ENCODE results near the gene CYFIP1. TPM values are rescaled to one million over a fixed set of nuclear protein-coding genes. Genes with fewer than 3 reads are reported as not detected.

CYFIP1 gene
- polyA plus RNA-seq, 3 donors: 47.1 to 85.5 (median 63.8) TPM

DNA sequence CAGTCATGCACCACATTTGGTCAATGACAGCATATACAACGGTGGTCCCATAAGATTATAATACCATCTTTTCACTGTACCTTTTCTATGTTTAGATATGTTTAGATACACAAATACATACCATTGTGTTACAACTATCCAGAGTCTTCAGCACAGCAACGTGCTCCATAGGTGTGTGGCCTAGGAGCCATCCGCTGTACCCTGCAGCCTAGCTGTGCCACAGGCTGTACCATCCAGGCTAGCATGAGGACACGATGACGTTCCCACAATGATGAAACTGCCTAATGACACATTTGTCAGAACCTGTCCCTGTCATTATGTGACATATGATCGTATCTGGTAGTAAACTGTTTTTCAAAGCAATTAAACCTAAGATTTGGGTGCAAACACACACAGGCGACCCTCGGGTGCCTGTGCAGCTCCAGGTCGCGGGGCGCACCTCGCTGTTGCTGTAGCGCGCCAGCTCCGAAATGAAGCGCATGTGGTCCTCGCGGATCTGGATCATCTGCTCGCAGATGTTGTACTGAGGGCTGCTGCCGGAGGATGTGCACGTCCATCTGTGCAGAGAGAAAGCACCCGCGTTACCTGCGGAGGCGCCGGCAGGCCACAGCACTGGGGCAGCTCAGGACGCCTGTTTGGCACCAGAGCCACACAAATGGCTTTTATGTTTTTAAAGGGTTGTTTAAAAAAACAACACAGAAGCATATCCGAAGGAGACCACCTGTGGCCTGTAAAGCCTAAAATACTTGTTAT is 48.2 kb downstream of the CYFIP1 start:
- intact Hi-C loops (cut with micrococcal nuclease): no loop called here

DNA sequence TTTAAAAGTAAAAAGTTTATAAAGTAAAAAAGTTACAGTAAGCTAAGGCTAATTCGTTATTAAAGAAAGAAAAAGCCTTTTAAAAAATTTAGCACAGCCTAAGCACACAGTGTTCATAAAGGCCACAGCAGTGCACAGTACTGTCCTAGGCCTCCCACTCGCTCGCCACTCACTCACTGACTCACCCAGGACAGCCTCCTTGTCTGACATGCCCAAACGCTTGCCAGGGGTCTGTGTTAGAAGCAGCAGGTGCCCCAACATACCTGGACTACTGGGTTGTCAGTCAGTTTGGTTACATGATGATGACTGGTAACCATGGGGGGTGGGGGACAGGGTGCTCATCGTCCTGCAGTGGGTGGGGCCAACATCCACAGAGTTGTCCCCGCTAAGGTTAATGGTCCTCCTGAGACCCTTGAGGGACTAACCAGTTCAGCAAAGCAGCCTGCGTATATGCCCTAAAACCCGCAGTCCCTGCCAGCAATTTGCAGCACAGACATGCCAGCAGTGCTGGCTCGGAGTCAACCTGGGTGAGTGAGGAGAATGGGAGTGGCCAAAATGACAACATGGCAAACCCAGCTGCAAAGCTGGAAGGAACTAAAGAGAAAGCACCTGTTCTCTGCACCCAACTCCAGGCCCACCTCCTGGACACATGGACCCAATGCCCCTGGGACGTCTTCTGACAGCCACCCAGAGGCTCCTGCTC is 49.2 kb downstream of the CYFIP1 start:
- H3K9me3 ChIP-seq (replicated peaks in 1 of 2; ENCODE audit: control insufficient read depth in 1 of 2, insufficient read depth in 1 of 2, low read length in 2 of 2): no peaks in the 10 kb centered on the region
- Mint-ChIP-seq H3K27ac (peak overlapping the region in 1 of 7 donors; percentile 46), H3K4me3 (no peak overlapping the region), H3K9me3 (peaks cover 0 to 2% (median 0%) of the 10 kb centered on the region in 7 donors), H3K4me1 (no peaks in the 10 kb centered on the region), H3K36me3 (peaks cover 49 to 92% of the 10 kb centered on the region in 2 donors), H3K27me3 (ENCODE audit: low read depth in 3 of 3) (no peaks in the 10 kb centered on the region)
- no peak overlapping the region for H3K4me3 ChIP-seq (replicated peaks in 1 of 3; ENCODE audit: low read depth in 2 of 3, low read length in 3 of 3)
- DNase-seq: no peak
- H3K4me2 ChIP-seq (replicated peaks; ENCODE audit: extremely low read depth, low read length, poor library complexity, severe bottlenecking): no peak overlapping the region
- no peaks in the 10 kb centered on the region for H3K79me2 ChIP-seq (ENCODE audit: insufficient read depth, low read length)
- no peaks in the 10 kb centered on the region for H3K4me1 ChIP-seq (ENCODE audit: control insufficient read depth in 1 of 2, insufficient read depth in 2 of 2, low read length in 2 of 2)
- H4K20me1 ChIP-seq (ENCODE audit: insufficient read depth, low read length): peaks cover 5% of the 10 kb centered on the region
- H2AFZ ChIP-seq (ENCODE audit: insufficient read depth, low read depth, low read length, poor library complexity, severe bottlenecking): no peak overlapping the region
- WGBS (ENCODE audit: insufficient coverage): 96% methylated on average over 6 of the region's 10 CpGs
- H3K36me3 ChIP-seq (replicated peaks in 1 of 2; ENCODE audit: control insufficient read depth in 1 of 2, insufficient read depth in 2 of 2, low read length in 2 of 2): peaks cover 48 to 74% of the 10 kb centered on the region in 2 donors
- TF ChIP-seq, protein P1, sequence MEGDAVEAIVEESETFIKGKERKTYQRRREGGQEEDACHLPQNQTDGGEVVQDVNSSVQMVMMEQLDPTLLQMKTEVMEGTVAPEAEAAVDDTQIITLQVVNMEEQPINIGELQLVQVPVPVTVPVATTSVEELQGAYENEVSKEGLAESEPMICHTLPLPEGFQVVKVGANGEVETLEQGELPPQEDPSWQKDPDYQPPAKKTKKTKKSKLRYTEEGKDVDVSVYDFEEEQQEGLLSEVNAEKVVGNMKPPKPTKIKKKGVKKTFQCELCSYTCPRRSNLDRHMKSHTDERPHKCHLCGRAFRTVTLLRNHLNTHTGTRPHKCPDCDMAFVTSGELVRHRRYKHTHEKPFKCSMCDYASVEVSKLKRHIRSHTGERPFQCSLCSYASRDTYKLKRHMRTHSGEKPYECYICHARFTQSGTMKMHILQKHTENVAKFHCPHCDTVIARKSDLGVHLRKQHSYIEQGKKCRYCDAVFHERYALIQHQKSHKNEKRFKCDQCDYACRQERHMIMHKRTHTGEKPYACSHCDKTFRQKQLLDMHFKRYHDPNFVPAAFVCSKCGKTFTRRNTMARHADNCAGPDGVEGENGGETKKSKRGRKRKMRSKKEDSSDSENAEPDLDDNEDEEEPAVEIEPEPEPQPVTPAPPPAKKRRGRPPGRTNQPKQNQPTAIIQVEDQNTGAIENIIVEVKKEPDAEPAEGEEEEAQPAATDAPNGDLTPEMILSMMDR (IDR thresholded peaks at IDR 0.05): no peak
- intact Hi-C loops (cut with micrococcal nuclease): no loop called here
- no peaks in the 10 kb centered on the region for H3K27me3 ChIP-seq (ENCODE audit: control insufficient read depth in 2 of 2, insufficient read depth in 2 of 2, low read length in 2 of 2)
- no peak overlapping the region for H3K27ac ChIP-seq (ENCODE audit: low read depth in 1 of 2, low read length in 2 of 2)
- no peak overlapping the region for H3K9ac ChIP-seq (ENCODE audit: insufficient read depth, low read length, poor library complexity, severe bottlenecking)

More for the DNA sequence above, 48.2 kb downstream of the CYFIP1 start:
- 94% methylated on average over 27 of the region's 28 CpGs for WGBS (ENCODE audit: insufficient coverage)
- no peak overlapping the region for H2AFZ ChIP-seq (ENCODE audit: insufficient read depth, low read depth, low read length, poor library complexity, severe bottlenecking)
- no peaks in the 10 kb centered on the region for H3K27me3 Mint-ChIP-seq (ENCODE audit: low read depth in 3 of 3)
- no peaks in the 10 kb centered on the region for H3K4me1 ChIP-seq (ENCODE audit: control insufficient read depth in 1 of 2, insufficient read depth in 2 of 2, low read length in 2 of 2)
- H3K27me3 ChIP-seq (ENCODE audit: control insufficient read depth in 2 of 2, insufficient read depth in 2 of 2, low read length in 2 of 2): no peaks in the 10 kb centered on the region
- H3K27ac Mint-ChIP-seq: peak overlapping the region in 1 of 7 donors; percentile 0
- no peaks in the 10 kb centered on the region for H3K79me2 ChIP-seq (ENCODE audit: insufficient read depth, low read length)
- TF ChIP-seq, protein P1 (IDR thresholded peaks at IDR 0.05): no peak
- no peak overlapping the region for H3K4me3 Mint-ChIP-seq
- H3K4me3 ChIP-seq (replicated peaks in 1 of 3; ENCODE audit: low read depth in 2 of 3, low read length in 3 of 3): no peak overlapping the region
- peaks cover 4% of the 10 kb centered on the region for H3K4me1 Mint-ChIP-seq
- peaks cover 56 to 94% of the 10 kb centered on the region in 2 donors for H3K36me3 Mint-ChIP-seq
- H3K9me3 Mint-ChIP-seq: peaks cover 0 to 2% (median 0%) of the 10 kb centered on the region in 7 donors
- no peak overlapping the region for H3K4me2 ChIP-seq (replicated peaks; ENCODE audit: extremely low read depth, low read length, poor library complexity, severe bottlenecking)
- H3K36me3 ChIP-seq (replicated peaks in 1 of 2; ENCODE audit: control insufficient read depth in 1 of 2, insufficient read depth in 2 of 2, low read length in 2 of 2): peaks cover 51 to 76% of the 10 kb centered on the region in 2 donors
- no peaks in the 10 kb centered on the region for H3K9me3 ChIP-seq (replicated peaks in 1 of 2; ENCODE audit: control insufficient read depth in 1 of 2, insufficient read depth in 1 of 2, low read length in 2 of 2)
- H3K9ac ChIP-seq (ENCODE audit: insufficient read depth, low read length, poor library complexity, severe bottlenecking): no peak overlapping the region
- H3K27ac ChIP-seq (ENCODE audit: low read depth in 1 of 2, low read length in 2 of 2): no peak overlapping the region
- peaks cover 8% of the 10 kb centered on the region for H4K20me1 ChIP-seq (ENCODE audit: insufficient read depth, low read length)
- DNase-seq: no peak
